Stomach smooth muscle (tissue), 2 donors: ENCODE results near the gene SLC25A29.
"Not testable (repeated sequence)": the region's sequence is repeated elsewhere in the genome, so short reads cannot be mapped to it uniquely, and the experiment has no call there.

ENCODE experiments used
- H3K27ac ChIP-seq: one replicate; pipeline ENCODE4 v1.7.0; 2013; ENCODE audit warnings: mild to moderate bottlenecking, low read length, inconsistent platforms
- H3K27me3 ChIP-seq, 2 donors: one replicate each; pipeline ENCODE4 v1.7.0; 2013; ENCODE audit warnings: low read length in 2 of 2; ENCODE audit not compliant: insufficient read depth in 2 of 2, control insufficient read depth in 1 of 2
- H3K36me3 ChIP-seq, 2 donors: one replicate each; pipeline ENCODE4 v1.7.0; 2013; ENCODE audit warnings: low read length in 2 of 2; ENCODE audit not compliant: control insufficient read depth in 2 of 2, insufficient read depth in 2 of 2
- H3K4me1 ChIP-seq: one replicate; pipeline ENCODE4 v1.7.0; 2013; ENCODE audit warnings: low read length; ENCODE audit not compliant: control insufficient read depth, insufficient read depth
- H3K4me3 ChIP-seq, 2 donors: one replicate each; pipeline ENCODE4 v1.7.0; 2013; ENCODE audit warnings: low read length in 2 of 2
- H3K9ac ChIP-seq, 2 donors: one replicate each; pipeline ENCODE4 v1.7.0; 2013; ENCODE audit warnings: low read length in 2 of 2, mild to moderate bottlenecking in 1 of 2
- H3K9me3 ChIP-seq, 2 donors: one replicate each; pipeline ENCODE4 v1.7.0; 2013; ENCODE audit warnings: low read length in 2 of 2; ENCODE audit not compliant: control insufficient read depth in 2 of 2
- donor health status: healthy.
- donor health status: Pancreatic carcinoma.

Gene SLC25A29, protein sequence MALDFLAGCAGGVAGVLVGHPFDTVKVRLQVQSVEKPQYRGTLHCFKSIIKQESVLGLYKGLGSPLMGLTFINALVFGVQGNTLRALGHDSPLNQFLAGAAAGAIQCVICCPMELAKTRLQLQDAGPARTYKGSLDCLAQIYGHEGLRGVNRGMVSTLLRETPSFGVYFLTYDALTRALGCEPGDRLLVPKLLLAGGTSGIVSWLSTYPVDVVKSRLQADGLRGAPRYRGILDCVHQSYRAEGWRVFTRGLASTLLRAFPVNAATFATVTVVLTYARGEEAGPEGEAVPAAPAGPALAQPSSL

DNA sequence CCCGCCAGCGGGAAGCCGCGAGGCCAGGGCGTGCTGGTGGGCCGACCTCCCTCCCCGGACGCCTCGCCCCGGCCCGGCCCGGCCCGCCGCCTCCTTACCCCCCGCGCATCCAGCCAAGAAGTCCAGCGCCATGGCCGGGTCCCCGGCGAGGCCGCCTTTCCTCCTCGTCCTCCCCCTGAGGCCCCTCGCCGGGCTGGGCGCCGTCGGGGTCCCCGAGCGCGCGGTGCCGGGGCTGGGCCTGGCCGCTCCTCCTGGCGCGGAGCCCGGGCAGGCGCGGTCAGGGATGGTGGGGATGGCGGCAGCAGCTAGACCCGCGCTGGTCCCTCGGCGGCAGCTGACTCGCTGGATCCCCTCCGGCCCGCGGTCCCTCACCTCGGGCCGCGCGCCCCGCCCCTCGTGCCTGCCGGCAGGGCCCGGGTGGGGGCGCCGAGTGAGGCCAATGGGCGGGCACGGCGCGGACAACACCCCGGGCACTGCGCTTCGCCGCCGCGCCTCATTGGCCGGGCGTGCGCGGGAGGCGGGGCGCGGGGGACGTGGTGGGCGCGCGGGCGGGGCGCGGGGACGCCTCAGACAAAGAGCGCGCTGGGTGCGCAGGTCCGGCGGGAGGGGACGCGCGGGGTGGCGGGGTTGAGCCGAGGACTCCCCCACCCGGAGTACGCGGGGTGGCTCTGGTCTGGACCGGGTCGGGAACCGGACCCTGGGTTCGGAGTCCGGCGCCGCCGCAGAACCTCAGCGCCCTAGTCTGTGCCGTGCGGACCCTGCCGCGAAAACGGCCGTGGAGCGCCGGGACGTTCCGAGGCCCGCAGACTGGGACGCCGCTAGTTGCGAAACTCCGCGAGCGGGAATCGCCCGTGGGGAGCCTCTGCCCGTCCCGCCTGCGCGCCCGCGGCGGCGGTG, at the start of gene SLC25A29:
TSS of gene SLC25A29 (minus strand) at position 344 of the 897 bp plus-strand sequence. CDS start at position 132, 212 bp downstream.
- peak within 1 kb of the TSS; percentile 67 to 81 for H3K4me3 ChIP-seq
- H3K9me3 ChIP-seq = no peaks in the 10 kb centered on the region

DNA sequence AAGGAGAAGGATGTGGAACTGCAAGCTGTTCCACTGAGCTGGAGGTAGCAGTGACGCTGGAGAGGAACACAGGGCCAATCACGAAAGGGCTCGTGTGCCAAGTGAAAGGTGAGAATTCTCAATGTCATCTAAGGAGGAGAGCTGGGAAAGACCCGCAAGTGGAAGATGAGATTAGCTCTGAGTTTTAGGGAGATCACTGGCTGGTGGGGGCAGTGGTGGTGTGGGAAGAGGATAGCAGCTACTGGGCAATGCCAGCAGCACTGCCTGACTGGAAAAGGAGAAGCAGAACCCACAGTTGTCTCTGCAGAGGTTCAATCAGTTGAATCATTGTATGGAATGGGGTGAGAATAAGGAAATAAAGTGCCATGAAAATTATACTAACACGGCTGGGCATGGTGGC, 44.7 kb upstream of the SLC25A29 start:
- no peak overlapping the region for H3K27ac ChIP-seq
- no peaks in the 10 kb centered on the region for H3K9me3 ChIP-seq
- H3K9ac ChIP-seq = no peak overlapping the region
- H3K27me3 ChIP-seq = no peaks in the 10 kb centered on the region
- peaks cover 33 to 53% of the 10 kb centered on the region in 2 donors for H3K36me3 ChIP-seq
- H3K4me1 ChIP-seq = no peaks in the 10 kb centered on the region
- H3K4me3 ChIP-seq = no peak overlapping the region

More for the DNA sequence above, at the start of gene SLC25A29:
- no peaks in the 10 kb centered on the region for H3K27me3 ChIP-seq
- H3K36me3 ChIP-seq = no peaks in the 10 kb centered on the region
- H3K4me1 ChIP-seq = peaks cover 36% of the 10 kb centered on the region
- H3K9ac ChIP-seq = peak within 1 kb of the TSS; percentile 73 to 76
- H3K27ac ChIP-seq = peak within 1 kb of the TSS; percentile 73

DNA sequence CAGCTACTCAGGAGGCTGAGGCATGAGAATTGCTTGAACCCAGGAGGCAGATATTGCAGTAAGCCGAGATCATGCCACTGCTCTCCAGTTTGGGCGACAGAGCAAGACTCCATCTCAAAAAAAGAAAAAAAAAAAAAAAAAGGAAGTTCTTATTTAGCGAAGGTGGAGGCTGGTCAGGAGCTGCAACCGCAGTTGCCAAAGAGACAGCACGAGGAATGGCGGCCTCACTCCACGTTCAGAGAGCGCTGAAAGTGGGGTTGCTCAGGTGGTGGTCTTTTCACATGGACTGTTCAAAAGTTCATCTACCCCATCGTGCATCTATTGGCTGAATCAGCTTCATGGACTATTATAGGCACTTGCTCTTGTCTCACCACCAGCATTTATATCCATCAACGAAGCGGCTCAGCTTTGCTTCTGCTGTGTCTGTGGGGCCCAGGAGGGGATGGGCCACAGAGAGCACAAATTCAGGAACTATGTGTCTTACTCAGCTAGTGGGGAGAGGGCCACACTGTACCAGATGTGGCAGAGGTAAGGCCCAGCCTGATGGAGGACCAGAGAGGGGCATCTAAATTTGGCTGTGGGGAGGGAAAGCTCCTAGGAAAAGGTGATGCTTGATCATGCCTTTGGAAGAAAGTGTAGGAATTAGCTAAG, 44.2 kb upstream of the SLC25A29 start:
- H3K27me3 ChIP-seq = no peaks in the 10 kb centered on the region
- H3K27ac ChIP-seq = no peak overlapping the region
- peaks cover 29 to 53% of the 10 kb centered on the region in 2 donors for H3K36me3 ChIP-seq
- no peaks in the 10 kb centered on the region for H3K9me3 ChIP-seq
- no peak overlapping the region for H3K9ac ChIP-seq
- no peak overlapping the region for H3K4me3 ChIP-seq
- no peaks in the 10 kb centered on the region for H3K4me1 ChIP-seq

DNA sequence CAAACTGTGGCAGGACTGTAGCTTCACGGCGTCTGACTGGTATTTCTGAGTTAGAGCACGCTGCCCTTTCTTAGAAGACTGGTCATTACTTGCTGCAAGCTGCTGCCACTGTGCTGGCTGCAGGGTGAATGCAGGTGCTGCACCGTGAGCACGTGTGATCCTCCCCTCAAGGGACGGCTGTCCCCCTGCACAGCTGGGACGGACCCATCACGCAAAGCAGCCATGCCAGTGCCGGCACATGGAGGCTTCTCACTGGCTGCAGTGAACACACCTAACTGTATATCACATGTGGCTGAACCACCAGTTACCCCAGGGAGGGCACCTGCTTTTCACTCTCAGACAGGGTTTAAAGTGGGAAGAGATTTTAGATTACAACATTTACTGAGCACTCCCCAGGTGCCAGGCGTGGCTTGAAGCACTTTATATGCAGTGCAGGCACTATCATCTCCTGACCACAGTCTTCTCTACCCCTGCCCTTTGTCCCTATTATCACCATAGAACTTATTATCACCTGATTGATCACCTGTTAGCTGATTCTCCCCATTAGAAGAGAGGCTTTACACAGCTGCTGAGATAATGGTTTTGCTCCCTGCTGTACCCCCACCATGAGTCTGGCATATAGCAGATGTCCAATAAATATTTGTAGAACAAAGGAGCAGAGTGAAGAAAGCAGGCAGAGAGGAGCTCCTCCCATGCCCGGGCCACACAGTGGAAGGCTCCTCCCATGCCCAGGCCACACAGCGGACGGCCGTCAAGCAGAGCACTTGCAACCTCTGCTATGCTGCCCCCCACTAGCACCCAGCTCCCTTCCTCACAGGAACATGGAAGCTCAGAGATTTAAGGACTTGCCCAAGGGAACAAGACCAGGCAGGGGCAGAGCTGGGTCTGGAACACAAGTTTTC, 42.8 kb upstream of the SLC25A29 start:
- no peak overlapping the region for H3K27ac ChIP-seq
- no peaks in the 10 kb centered on the region for H3K27me3 ChIP-seq
- no peaks in the 10 kb centered on the region for H3K9me3 ChIP-seq
- no peak overlapping the region for H3K9ac ChIP-seq
- no peak overlapping the region for H3K4me3 ChIP-seq
- peaks cover 28 to 42% of the 10 kb centered on the region in 2 donors for H3K36me3 ChIP-seq
- H3K4me1 ChIP-seq = no peaks in the 10 kb centered on the region

DNA sequence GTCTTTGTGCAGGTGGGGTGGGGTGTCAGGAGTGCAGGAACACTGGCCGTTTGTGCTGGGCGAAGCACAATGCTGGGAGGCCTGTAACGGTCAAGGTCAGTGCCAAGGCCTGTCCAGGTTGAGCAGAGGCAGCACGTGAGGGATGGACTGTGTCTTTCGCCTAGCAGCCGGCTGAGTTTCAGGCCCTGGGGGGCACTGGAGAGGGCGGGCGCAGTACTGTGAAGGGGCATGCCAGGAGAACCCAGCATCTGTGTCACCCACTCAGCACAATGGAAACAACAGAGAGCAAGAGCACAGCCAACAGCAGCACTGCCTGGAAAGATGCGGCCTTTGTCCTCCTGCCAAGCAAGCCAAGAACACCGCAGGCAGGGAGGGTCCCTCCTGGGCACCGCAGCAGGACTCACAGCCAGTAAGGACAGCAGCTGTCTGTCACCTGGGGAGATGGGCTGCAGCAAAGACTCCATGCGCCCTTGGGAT, 42.0 kb upstream of the SLC25A29 start:
- Histone ChIP-seq H3K4me3 (no peak overlapping the region), H3K27me3 (no peaks in the 10 kb centered on the region), H3K9me3 (no peaks in the 10 kb centered on the region), H3K27ac (no peak overlapping the region), H3K9ac (no peak overlapping the region), H3K36me3 (peaks cover 21 to 36% of the 10 kb centered on the region in 2 donors), H3K4me1 (no peaks in the 10 kb centered on the region)

DNA sequence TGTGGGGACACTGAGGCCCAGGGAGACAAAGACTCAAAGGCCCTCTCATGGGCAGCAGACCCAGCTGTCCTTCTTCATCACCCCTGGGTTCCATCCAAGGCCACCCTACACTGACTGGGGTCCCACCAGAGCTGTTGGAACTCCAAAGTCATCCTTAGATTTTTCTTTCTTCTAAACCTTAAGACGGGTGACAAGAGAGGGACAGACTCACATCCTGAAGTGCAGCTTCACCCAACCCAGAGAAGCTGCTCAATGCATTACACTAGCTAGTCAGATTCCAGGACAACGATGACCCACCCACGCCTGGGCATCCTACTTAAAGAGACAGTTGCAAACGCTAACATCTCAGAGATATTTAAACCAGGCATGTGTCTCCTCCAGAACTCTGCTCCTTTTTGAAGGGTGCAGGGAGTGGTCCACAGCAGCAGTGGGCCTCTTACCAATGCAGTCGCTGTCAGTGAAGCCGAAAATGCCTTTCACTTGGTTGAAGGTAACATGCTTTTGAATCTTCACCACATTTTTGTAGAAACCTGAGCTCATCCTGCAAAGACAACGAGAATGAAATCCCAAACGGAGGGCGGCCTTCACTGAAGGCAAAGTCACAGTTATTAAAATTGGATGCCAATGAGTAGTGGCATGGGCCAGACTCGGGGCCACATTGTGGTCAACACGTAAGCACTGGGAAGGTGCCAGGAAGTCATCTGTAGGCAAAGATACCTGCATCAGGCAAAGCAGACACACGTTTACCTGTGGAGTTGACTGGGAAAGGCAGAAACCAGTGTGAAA, 40.3 kb upstream of the SLC25A29 start:
- H3K9ac ChIP-seq = no peak overlapping the region
- H3K36me3 ChIP-seq = peaks cover 14 to 31% of the 10 kb centered on the region in 2 donors
- H3K9me3 ChIP-seq = no peaks in the 10 kb centered on the region

DNA sequence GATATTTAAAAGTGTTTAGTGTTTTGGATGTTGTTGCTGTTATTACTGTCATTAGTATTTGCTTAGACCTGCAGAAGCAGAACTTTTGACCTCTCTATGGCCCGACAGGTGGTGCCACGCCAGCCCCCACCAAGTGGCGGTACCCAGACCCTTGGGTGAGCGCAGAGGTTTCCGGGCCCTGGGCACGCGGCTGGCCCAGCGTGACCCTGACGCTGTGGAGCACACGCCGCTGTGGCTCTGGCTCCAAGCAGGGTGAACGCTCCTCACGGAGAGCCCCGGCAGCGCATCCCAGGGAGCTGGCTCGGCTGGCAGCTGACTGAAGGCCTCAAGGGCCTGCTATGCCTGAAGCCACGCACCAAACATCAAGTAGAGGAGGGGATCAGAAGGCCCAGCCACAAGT, 39.5 kb upstream of the SLC25A29 start:
- H3K27me3 ChIP-seq = no peaks in the 10 kb centered on the region
- H3K4me3 ChIP-seq = no peak overlapping the region
- peaks cover 8% of the 10 kb centered on the region for H3K4me1 ChIP-seq
- peaks cover 12 to 27% of the 10 kb centered on the region in 2 donors for H3K36me3 ChIP-seq
- H3K9ac ChIP-seq = no peak overlapping the region
- H3K9me3 ChIP-seq = no peaks in the 10 kb centered on the region
- no peak overlapping the region for H3K27ac ChIP-seq

More for the DNA sequence above, 40.3 kb upstream of the SLC25A29 start:
- H3K27ac ChIP-seq = no peak overlapping the region
- no peaks in the 10 kb centered on the region for H3K27me3 ChIP-seq
- H3K4me1 ChIP-seq = peaks cover 7% of the 10 kb centered on the region
- H3K4me3 ChIP-seq = no peak overlapping the region

DNA sequence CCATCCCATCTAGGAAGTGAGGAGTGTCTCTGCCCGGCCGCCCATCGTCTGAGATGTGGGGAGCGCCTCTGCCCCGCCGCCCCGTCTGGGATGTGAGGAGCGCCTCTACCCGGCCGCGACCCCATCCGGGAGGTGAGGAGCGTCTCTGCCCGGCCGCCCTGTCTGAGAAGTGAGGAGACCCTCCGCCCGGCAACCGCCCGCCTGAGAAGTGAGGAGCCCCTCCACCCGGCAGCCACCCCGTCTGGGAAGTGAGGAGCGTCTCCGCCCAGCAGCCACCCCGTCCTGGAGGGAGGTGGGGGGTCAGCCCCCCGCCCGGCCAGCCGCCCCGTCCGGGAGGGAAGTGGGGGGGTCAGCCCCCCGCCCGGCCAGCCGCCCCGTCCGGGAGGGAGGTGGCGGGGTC, 38.4 kb upstream of the SLC25A29 start:
- not testable (repeated sequence) for H3K27me3 ChIP-seq, H3K9me3 ChIP-seq, H3K27ac ChIP-seq, H3K9ac ChIP-seq, H3K4me3 ChIP-seq
- Histone ChIP-seq H3K4me1 (peaks cover 13% of the 10 kb centered on the region), H3K36me3 (peaks cover 8 to 27% of the 10 kb centered on the region in 2 donors)

DNA sequence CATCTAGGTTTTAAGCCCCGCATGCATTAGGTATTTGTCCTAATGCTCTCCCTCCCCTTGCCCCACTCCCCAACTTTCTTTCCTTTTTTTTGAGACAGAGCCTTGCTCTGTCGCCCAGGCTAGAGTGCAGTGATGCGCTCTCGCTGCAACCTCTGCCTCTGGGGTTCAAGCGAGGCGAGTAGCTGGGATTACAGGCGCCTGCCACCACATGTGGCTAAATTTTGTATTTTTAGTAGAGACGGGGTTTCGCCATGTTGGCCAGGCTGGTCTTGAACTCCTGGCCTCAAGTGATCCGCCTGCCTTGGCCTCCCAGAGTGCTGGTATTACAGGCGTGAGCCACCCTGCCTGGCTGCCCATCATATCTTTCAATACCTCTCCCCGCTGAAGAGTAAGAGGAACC, 36.6 kb upstream of the SLC25A29 start:
- H3K9me3 ChIP-seq, H3K27me3 ChIP-seq, H3K27ac ChIP-seq, H3K9ac ChIP-seq, H3K4me3 ChIP-seq: not testable (repeated sequence)
- Histone ChIP-seq H3K4me1 (peaks cover 13% of the 10 kb centered on the region), H3K36me3 (peaks cover 8 to 22% of the 10 kb centered on the region in 2 donors)
